Measurements from ENCODE around the gene WIPF2.

The WIPF2 gene

GRCh38 chr17:40323391-40324381 lies 104.6 kb downstream of the WIPF2 start:
- FAIRE-seq (no peak), DNase-seq (ENCODE audit: low spot score) (peak; percentile 29)

GRCh38 chr17:40325156-40326013 lies 106.3 kb downstream of the WIPF2 start:
- no peak for FAIRE-seq
- DNase-seq (ENCODE audit: low spot score), result no peak

DNA sequence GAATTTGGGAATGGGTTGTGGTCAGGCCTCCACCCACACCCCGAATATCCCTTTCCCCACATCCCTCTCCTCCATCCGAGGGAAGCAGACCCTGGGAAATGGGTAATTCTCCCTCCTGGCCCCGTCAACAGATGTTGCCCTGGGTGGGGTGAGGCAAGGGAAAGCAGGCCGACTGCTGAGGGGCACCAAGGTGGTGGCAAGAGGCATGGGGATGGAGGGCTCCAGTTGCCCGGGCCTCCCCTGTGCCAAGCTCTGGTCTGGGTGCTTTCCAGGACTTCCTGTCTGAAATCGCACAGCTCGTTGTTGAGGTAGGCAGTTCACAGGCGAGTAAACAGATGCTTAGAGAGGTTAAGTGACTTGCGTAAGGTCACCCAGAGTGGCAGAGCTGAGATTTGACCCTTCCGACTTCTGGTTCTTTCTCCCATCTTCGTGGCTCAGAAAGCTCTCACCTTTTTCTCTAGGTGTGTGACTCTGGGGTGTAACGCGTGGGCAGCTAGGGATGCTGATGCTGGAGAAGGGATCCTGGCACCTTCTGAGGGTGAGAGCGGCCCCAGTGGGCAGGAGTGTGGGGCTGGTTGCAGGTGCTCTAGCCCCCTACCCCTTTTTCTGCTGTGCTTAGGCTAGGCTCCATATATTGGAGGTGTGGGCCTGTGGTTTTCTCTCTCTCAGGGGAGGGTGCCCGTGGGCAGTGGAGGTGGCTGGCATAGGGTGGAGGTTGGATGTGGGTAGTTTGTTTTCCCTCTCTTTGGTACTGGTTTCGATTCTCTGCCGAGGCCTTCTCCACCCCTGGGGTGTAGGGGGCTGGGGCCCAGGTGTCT lies 107.1 kb downstream of the WIPF2 start:
- FAIRE-seq (no peak), DNase-seq (ENCODE audit: low spot score) (peak; percentile 28)

- FAIRE-seq (no peak), DNase-seq (ENCODE audit: low spot score) (no peak)
Measured at GRCh38 chr17:40326832-40327199, 107.7 kb downstream of the WIPF2 start.

GRCh38 chr17:40327244-40327729 lies 108.2 kb downstream of the WIPF2 start:
- DNase-seq (ENCODE audit: low spot score) (no peak), FAIRE-seq (no peak)

- DNase-seq (ENCODE audit: low spot score), result no peak
- no peak for FAIRE-seq
Measured at GRCh38 chr17:40327735-40328385, 108.8 kb downstream of the WIPF2 start.

- DNase-seq (ENCODE audit: low spot score), result no peak
- no peak for FAIRE-seq
Measured at GRCh38 chr17:40328386-40328766, 109.3 kb downstream of the WIPF2 start.

DNA sequence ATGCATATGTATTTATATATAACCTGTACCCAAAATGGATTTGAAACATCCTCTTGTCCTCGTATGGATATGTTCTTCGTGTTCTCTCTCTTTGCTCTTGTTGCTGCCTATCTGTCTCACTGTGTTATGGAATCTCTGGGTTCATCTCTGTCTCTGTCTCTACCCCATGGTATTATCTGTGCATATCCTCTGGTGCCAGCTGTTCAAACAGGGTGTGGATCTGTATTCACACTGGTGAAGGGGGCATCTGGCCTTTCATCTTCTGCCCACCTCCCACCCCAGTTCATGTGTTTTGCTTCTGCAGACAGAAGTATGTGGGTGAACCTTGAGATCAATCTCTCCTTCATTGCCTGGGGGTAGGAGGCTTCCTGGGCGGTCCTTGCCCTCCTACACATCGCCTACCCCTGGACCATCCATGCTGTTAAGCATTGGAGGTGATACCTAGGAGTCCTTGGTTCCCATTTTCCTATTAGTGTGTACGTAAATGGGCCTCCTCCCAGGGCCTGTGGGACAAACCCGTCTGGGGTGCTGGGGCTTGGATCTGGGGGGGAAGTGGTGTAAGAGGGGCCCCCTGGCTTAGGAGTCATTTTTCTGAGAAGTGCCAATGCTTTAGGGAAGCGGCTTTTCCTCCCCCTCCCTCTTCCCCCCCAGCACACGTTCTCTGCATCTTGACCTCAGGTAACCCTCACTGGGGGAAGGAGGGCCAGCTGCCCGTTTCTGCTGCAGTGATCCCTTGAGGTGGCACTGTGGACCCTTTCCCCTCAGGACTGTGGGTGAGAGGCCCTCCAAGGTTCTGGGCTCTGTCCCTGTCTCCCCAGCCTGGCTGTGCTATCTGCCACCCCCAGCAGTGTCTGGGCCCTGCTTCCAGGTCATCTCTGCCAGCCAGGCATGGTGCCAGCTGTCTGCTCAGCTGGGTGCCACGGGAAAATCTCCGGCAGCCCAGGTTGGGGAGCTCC lies 111.0 kb downstream of the WIPF2 start:
- DNase-seq (ENCODE audit: low spot score) (peak; percentile 34), FAIRE-seq (peak; percentile 44)

- FAIRE-seq, result no peak
Measured at GRCh38 chr17:40330850-40331470, 111.9 kb downstream of the WIPF2 start.

DNA sequence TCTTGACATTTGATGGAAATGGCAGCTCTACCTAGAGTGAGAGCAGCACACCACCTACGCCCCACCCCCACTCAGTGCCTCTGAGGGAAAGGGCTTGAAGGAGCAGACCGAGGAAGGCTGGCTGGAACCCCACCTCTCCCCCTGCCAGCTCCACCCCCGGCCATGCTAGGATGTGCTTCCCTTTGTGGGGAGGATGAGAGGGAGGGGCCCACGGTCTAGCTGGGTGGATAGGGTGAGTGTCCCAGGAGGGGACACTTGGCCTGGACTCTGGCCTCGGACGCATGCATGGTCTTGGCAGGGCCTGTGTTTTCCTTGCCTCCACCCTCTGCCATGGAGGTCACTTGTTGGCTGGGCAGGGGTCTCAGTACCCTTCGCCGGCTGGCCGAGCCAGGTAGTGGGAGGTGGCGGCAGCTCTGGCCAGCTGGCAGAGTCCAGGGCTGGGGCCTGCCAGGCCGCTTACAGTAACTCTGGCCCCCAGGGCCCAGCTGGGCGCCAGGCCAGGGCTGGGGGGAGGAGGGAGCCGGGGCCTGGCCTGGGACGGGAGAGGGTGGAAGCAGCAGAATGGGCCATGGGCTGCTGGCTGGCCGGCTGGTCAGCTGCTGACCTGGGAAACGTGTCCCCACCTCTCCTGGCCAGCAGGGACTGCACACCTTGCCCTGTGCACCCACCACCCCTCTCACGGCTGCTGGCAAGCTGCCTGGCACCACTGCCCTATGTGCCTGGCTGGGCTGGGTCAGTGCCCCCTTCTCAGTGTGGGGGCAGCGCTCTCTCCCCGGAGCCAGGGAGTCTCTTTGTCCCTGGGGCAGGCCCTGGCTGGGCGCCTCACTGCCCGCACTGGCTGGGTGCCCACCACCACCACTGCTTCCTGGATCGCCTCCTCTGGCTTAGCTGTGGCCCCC lies 112.9 kb downstream of the WIPF2 start:
- peak; percentile 75 for DNase-seq (ENCODE audit: low spot score)
- FAIRE-seq, result peak; percentile 74

More at GRCh38 chr17:40330850-40331470, 111.9 kb downstream of the WIPF2 start:
- no peak for DNase-seq (ENCODE audit: low spot score)
